Measurements from ENCODE around the gene SETD3. TPM values are rescaled to one million over a fixed set of nuclear protein-coding genes. Genes with fewer than 3 reads are reported as not detected.

The SETD3 gene
- polyA plus RNA-seq, 1 donor from 2014 or later: 49.6 TPM

- Histone ChIP-seq H3K27ac (ENCODE audit: low read length) (no peak overlapping the region), H3K4me2 (ENCODE audit: low read length) (no peak overlapping the region), H3K27me3 (ENCODE audit: insufficient read depth, low read depth, low read length) (no peaks in the 10 kb centered on the region), H3K9me2 (ENCODE audit: insufficient read depth, low read length) (no peaks in the 10 kb centered on the region), H3K4me3 (ENCODE audit: low read length) (no peak overlapping the region), H3F3A (ENCODE audit: insufficient read depth, low read length, poor library complexity, severe bottlenecking) (no peaks in the 10 kb centered on the region), H3K9ac (ENCODE audit: low read length) (no peak overlapping the region), H3K36me3 (ENCODE audit: insufficient read depth, low read length) (no peaks in the 10 kb centered on the region), H3K79me2 (replicated peaks; ENCODE audit: insufficient read depth, low read length) (no peaks in the 10 kb centered on the region), H2AFZ (ENCODE audit: low read depth, low read length) (no peak overlapping the region), H4K20me1 (ENCODE audit: insufficient read depth) (no peaks in the 10 kb centered on the region), H3K9me3 (ENCODE audit: low read length) (no peaks in the 10 kb centered on the region)
- TF ChIP-seq EP300 (conservative IDR thresholded peaks at IDR 0.05; ENCODE audit: poor library complexity, severe bottlenecking) (no peak), MXI1 (conservative IDR thresholded peaks at IDR 0.05; ENCODE audit: poor library complexity, severe bottlenecking) (no peak), POLR2AphosphoS5 (IDR thresholded peaks at IDR 0.05) (no peak), TAF1 (IDR thresholded peaks at IDR 0.05; ENCODE audit: low read depth) (no peak), SMC3 (conservative IDR thresholded peaks at IDR 0.05; ENCODE audit: poor library complexity) (no peak), REST (IDR thresholded peaks at IDR 0.05; ENCODE audit: borderline replicate concordance) (no peak), CTCF (IDR thresholded peaks at IDR 0.05; ENCODE audit: poor library complexity, severe bottlenecking) (no peak), EZH2 (IDR thresholded peaks at IDR 0.05; ENCODE audit: borderline replicate concordance, insufficient read depth, low read length, poor library complexity, severe bottlenecking) (no peak), RAD21 (conservative IDR thresholded peaks at IDR 0.05) (no peak)
These were observed 120.8 kb downstream of the SETD3 start for GRCh38 chr14:99359906-99360305.

- no peaks in the 10 kb centered on the region for H3K9me3 ChIP-seq (ENCODE audit: low read length)
- H3K4me2 ChIP-seq (ENCODE audit: low read length): no peak overlapping the region
- H3K4me3 ChIP-seq (ENCODE audit: low read length): no peak overlapping the region
- no peaks in the 10 kb centered on the region for H4K20me1 ChIP-seq (ENCODE audit: insufficient read depth)
- no peak for TF ChIP-seq REST (IDR thresholded peaks at IDR 0.05; ENCODE audit: borderline replicate concordance)
- no peak for TF ChIP-seq CTCF (IDR thresholded peaks at IDR 0.05; ENCODE audit: poor library complexity, severe bottlenecking)
- no peak for TF ChIP-seq POLR2AphosphoS5 (IDR thresholded peaks at IDR 0.05)
- TF ChIP-seq MXI1 (conservative IDR thresholded peaks at IDR 0.05; ENCODE audit: poor library complexity, severe bottlenecking): no peak
- no peak for TF ChIP-seq EZH2 (IDR thresholded peaks at IDR 0.05; ENCODE audit: borderline replicate concordance, insufficient read depth, low read length, poor library complexity, severe bottlenecking)
- TF ChIP-seq EP300 (conservative IDR thresholded peaks at IDR 0.05; ENCODE audit: poor library complexity, severe bottlenecking): no peak
- TF ChIP-seq SMC3 (conservative IDR thresholded peaks at IDR 0.05; ENCODE audit: poor library complexity): no peak
- no peak for TF ChIP-seq TAF1 (IDR thresholded peaks at IDR 0.05; ENCODE audit: low read depth)
- no peak overlapping the region for H3K9ac ChIP-seq (ENCODE audit: low read length)
- no peak overlapping the region for H2AFZ ChIP-seq (ENCODE audit: low read depth, low read length)
- H3K9me2 ChIP-seq (ENCODE audit: insufficient read depth, low read length): no peaks in the 10 kb centered on the region
- no peaks in the 10 kb centered on the region for H3F3A ChIP-seq (ENCODE audit: insufficient read depth, low read length, poor library complexity, severe bottlenecking)
- H3K36me3 ChIP-seq (ENCODE audit: insufficient read depth, low read length): no peaks in the 10 kb centered on the region
- H3K27ac ChIP-seq (ENCODE audit: low read length): no peak overlapping the region
- no peaks in the 10 kb centered on the region for H3K27me3 ChIP-seq (ENCODE audit: insufficient read depth, low read depth, low read length)
- no peaks in the 10 kb centered on the region for H3K79me2 ChIP-seq (replicated peaks; ENCODE audit: insufficient read depth, low read length)
These were observed 122.7 kb downstream of the SETD3 start for GRCh38 chr14:99357916-99358390.
